HEK293T (cell line): Measurements from ENCODE around the gene NSG1.

Source experiments
- ARNT ChIP-seq: fragments of 450-650 bp; IDR thresholded peaks from 2 replicates; pipeline ENCODE4 v1.6.1; 2017; ENCODE audit warnings: mild to moderate bottlenecking
- BHLHE40 ChIP-seq: fragments of 450-650 bp; IDR thresholded peaks from 2 replicates; pipeline ENCODE4 v1.6.1; 2016; ENCODE audit warnings: mild to moderate bottlenecking, moderate library complexity, borderline replicate concordance
- ELF4 ChIP-seq: fragments of 450-650 bp; IDR thresholded peaks from 2 replicates; pipeline ENCODE4 v1.6.1; 2017; ENCODE audit warnings: antibody characterized with exemption
- FOXA1 ChIP-seq: fragments of 450-650 bp; IDR thresholded peaks from 2 replicates; pipeline ENCODE4 v1.6.1; 2016; ENCODE audit warnings: mild to moderate bottlenecking
- HDGF ChIP-seq: fragments of 450-650 bp; IDR thresholded peaks from 2 replicates; pipeline ENCODE4 v1.6.1; 2017; ENCODE audit warnings: antibody characterized with exemption, borderline replicate concordance
- L3MBTL2 ChIP-seq: fragments of 450-650 bp; conservative IDR thresholded peaks from 2 replicates; pipeline ENCODE4 v1.6.1; 2016; ENCODE audit warnings: mild to moderate bottlenecking
- NFRKB ChIP-seq: fragments of 450-650 bp; IDR thresholded peaks from 2 replicates; pipeline ENCODE4 v1.6.1; 2016; ENCODE audit warnings: mild to moderate bottlenecking, moderate library complexity
- SP1 ChIP-seq: fragments of 450-650 bp; IDR thresholded peaks from 2 replicates; pipeline ENCODE4 v1.6.1; 2017
- SUZ12 ChIP-seq: fragments of 450-650 bp; IDR thresholded peaks from 2 replicates; pipeline ENCODE4 v1.6.1; 2016; ENCODE audit warnings: mild to moderate bottlenecking
- TARDBP ChIP-seq: fragments of 450-650 bp; IDR thresholded peaks from 2 replicates; pipeline ENCODE4 v1.6.1; 2016
- ZNF384 ChIP-seq: fragments of 450-650 bp; IDR thresholded peaks from 2 replicates; pipeline ENCODE4 v1.6.1; 2016

- TF ChIP-seq ARNT (no peak), HDGF (no peak), ZNF384 (no peak), SP1 (no peak), FOXA1 (no peak), SUZ12 (no peak), ELF4 (no peak), BHLHE40 (no peak), NFRKB (no peak), TARDBP (no peak), L3MBTL2 (no peak)
Measured at GRCh38 chr4:4349867-4350266, 37.0 kb upstream of the NSG1 start.
